ENCODE measurements around the gene MCOLN3.

- no peak for TF ChIP-seq CTCF (IDR thresholded peaks at IDR 0.05; ENCODE audit: low read length)
- TF ChIP-seq EZH2 (optimal IDR thresholded peaks at IDR 0.05; ENCODE audit: low read depth, low read length) = no peak
- no peak for TF ChIP-seq EZH2phosphoT487 (IDR thresholded peaks at IDR 0.05; ENCODE audit: low read length)
These were observed 10.5 kb upstream of the MCOLN3 start for GRCh38 chr1:85058786-85059185.
